SIG-M5 treated with dmso at 0.1 percent for 504 hours (cell line): Measurements from ENCODE around the gene MDC1.
A peak's percentile ranks its signal among the peaks of the same experiment; 100 is the strongest.
"Not testable (repeated sequence)": the region's sequence is repeated elsewhere in the genome, so short reads cannot be mapped to it uniquely, and the experiment has no call there.

Experiments
- DNase-seq: peaks from one replicate; lab custom pipeline; 2025; ENCODE audit not compliant: unreplicated experiment; lab: John Stamatoyannopoulos, UW

Gene MDC1, protein sequence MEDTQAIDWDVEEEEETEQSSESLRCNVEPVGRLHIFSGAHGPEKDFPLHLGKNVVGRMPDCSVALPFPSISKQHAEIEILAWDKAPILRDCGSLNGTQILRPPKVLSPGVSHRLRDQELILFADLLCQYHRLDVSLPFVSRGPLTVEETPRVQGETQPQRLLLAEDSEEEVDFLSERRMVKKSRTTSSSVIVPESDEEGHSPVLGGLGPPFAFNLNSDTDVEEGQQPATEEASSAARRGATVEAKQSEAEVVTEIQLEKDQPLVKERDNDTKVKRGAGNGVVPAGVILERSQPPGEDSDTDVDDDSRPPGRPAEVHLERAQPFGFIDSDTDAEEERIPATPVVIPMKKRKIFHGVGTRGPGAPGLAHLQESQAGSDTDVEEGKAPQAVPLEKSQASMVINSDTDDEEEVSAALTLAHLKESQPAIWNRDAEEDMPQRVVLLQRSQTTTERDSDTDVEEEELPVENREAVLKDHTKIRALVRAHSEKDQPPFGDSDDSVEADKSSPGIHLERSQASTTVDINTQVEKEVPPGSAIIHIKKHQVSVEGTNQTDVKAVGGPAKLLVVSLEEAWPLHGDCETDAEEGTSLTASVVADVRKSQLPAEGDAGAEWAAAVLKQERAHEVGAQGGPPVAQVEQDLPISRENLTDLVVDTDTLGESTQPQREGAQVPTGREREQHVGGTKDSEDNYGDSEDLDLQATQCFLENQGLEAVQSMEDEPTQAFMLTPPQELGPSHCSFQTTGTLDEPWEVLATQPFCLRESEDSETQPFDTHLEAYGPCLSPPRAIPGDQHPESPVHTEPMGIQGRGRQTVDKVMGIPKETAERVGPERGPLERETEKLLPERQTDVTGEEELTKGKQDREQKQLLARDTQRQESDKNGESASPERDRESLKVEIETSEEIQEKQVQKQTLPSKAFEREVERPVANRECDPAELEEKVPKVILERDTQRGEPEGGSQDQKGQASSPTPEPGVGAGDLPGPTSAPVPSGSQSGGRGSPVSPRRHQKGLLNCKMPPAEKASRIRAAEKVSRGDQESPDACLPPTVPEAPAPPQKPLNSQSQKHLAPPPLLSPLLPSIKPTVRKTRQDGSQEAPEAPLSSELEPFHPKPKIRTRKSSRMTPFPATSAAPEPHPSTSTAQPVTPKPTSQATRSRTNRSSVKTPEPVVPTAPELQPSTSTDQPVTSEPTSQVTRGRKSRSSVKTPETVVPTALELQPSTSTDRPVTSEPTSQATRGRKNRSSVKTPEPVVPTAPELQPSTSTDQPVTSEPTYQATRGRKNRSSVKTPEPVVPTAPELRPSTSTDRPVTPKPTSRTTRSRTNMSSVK (N-terminal part only)

DNA sequence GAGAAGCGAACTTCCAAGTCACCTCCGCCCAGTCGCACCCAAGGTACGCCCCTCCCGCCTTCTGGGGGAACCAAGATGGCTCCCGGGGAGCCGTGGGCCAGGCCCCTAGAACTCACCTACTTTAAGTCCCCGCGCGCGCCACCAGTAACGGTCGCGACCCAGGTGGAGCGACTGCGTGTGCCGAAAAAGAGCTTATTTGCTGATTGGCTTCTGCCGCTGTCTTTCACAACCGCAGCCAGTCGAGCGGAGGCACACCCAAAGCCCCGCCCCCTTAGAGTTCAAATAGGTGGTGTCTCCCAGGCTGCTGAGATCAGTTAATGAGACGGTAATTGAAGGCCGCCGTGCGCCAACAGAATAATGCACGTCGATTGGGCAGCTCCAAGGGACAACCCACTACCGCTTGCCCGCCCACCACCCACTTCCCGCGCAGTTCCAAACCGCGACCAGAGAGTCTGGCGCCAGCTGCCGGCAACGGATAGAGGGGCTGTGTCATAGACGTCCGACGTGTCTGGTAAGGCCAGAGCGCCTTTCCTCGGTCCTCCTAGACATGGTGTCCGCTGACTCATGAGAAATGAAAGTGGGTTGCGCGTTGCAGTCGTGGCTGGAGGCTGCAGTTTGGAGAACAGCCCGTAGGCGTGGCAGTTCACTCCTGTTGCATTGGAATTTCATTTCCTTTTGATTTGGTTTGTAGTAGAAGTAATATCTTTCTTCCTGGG, at the start of gene MDC1:
TSS of gene MDC1 (minus strand) at position 153 of the 716 bp plus-strand sequence. CDS start 2,106 bp downstream, outside the sequence.
- DNase-seq: peak; percentile 100

DNA sequence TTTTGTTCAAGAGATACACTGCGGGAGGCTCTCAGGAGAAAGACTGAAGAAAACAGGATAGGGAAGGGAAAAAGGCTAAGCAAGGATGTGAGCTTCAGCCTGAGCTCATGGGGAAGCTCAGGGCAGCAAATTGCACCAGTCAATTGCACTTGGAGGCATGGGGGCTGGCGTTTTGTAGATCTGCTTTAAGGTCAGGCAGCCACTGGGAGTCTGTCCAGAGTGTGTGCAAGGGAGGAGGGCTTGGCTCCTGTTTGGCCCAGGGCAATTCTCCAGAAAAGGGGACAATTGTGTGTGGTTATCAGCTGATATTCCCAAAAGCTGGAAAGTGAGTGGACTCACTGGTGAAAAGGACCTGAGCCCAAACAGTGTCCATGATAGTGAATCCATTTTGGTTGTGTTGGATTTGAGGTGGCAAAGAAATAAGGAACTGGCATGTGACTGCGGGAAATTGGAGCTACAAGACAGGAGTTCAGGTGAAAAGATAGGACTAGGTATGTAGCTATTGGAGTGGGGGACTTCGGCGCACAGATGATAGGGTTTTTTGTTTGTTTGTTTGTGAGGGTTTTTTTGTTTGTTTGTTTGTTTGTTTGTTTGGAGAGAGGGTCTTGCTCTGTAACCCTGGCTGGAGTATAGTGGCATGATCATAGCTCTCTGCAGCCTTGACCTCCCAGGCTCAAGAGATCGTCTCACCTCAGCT, 49.5 kb upstream of the MDC1 start:
- DNase-seq: no peak

DNA sequence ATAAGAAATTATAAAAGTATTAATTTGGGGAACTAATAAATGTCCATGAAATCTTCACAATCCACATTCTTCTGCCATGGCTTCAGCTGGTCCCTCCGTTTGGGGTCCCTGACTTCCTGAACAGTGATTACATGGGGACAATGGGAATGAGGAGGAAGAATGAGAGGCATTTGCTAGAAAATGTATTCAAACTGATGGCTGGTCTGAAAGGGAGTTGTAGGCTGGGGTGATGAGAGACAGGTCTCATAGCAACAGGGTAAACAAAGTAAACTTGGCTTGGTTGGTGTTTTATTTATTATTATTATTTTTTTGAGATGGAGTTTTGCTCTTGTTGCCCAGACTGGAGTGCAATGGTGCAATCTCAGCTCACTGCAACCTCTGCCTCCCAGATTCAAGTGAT, 48.4 kb upstream of the MDC1 start:
- DNase-seq: not testable (repeated sequence)

DNA sequence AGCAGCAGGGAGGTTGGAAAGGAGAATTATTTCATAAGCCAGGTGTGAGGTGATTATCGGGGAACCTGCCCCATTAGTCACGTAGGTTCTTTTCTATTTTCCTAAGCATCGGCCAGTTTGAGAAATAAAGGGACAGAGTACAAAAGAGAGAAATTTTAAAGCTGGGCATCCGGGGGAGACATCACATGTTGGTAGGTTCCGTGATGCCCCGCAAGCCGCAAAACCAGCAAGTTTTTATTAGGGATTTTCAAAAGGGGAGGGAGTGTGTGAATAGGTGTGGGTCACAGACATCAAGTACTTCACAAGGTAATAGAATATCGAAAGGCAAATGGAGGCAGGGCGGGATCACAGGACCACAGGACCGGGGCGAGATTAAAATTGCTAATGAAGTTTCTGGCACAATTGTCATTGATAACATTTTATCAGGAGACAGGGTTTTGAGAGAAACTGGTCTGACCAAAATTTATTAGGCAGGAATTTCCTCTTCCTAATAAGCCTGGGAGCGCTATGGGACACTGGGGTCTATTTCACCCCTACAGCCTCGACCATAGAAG, 47.5 kb upstream of the MDC1 start:
- DNase-seq: not testable (repeated sequence)

DNA sequence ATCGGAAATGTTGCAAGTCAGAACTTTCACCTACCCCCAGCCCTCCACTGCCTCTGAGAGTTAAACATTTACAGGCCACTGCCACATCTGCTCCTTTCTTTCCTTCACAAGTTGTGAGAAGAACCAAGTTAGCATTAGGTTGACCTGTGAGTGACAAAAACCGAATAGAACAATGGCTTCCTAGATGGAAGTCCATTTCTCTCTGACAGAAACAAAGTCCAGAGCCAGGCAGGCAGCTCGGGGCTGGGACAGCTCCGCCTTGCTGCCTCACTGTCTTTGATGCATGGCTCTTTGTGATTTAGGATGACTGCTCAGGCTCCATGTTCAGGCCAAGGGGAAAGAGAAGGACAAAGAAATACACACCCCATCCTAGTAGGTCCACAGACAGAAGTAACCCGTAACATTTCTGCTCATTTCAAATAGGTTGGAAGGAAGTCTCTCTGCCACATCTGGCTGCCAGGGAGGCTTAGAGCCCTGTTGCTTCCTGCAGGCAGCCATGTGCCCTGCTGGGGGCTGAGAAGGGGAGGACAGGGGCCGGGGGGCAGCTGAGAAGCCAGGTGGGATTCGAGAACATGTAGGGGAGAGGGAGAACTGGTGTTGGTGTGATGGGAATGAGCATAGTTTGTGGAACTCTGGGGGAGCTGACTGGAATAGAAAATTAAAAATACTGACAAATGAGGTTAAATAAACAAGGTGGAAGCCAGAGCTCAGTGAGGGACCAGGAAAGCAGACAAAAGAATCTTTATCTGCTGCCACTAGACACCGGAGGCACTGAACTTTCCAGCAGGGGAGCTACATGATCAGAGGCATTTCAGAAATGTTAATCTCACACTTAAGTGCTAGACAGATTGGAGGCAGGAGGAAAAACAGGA, 46.8 kb upstream of the MDC1 start:
- DNase-seq: no peak

DNA sequence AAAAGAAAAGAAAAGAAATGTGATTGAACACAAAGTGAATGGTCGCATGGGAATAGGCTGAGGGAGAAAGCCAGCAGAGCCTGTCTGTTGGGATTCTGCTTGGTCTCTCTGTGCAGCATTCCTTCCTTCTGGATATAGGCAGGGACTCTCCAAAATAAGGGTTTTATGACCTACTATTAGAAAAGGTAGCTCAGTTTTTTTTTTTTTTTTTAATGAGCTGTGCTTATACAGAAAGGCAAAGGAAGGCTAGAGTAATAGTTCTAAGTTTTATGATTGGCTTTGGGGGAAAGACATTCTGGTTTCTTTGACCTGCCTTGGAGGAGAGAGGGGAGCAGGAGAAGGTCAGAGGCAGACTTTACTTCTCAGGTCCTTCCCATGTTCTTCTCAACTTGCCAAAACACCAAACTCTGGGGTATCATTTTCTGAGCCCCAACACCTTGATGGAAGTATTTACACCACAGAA, 46.1 kb upstream of the MDC1 start:
- DNase-seq: no peak

DNA sequence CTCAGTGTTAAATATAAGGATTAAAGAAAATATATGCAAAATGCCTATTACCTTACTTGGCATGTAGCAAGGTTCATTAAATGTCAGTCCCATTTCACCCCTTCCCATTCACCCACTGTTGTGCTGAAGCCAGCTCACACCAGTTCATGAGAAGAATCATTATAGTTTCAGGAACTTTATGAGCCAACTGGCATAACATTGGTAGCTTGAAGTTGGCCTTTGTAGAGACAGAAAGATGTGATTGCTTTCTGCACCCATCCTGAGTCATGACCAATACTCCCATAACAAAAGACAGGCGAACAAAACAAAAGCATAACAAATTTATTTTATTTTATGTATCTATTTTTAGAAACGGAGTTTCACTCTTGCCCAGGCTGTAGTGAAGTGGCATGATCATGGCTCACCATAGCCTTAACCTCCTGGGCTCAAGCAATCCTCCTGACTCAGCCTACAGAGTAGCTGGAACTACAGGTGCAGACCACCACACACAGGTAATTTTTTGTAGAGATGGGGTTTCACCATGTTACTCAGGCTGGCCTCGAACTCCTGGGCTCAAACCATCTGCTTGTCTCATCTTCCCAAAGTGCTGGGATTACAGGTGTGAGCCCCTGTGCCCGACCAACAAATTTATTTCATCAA, 44.8 kb upstream of the MDC1 start:
- no peak for DNase-seq

DNA sequence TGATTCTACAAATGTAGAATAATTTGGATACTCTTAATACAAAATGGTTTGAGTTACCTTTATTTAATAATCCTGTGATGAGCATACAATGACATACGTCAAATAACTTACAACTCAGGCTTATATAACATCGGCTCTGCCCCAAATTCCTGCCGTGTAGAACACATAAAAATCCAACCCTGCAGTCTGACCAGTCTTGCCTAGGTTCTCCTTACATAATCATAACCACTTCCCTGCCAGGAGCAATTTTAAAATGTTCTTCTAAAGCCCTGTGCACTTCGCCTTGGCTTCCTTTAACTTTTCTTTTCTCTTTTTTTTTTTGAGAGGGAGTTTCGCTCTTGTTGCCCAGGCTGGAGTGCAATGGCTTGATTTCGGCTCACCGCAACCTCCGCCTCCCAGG, 43.5 kb upstream of the MDC1 start:
- DNase-seq: no peak

DNA sequence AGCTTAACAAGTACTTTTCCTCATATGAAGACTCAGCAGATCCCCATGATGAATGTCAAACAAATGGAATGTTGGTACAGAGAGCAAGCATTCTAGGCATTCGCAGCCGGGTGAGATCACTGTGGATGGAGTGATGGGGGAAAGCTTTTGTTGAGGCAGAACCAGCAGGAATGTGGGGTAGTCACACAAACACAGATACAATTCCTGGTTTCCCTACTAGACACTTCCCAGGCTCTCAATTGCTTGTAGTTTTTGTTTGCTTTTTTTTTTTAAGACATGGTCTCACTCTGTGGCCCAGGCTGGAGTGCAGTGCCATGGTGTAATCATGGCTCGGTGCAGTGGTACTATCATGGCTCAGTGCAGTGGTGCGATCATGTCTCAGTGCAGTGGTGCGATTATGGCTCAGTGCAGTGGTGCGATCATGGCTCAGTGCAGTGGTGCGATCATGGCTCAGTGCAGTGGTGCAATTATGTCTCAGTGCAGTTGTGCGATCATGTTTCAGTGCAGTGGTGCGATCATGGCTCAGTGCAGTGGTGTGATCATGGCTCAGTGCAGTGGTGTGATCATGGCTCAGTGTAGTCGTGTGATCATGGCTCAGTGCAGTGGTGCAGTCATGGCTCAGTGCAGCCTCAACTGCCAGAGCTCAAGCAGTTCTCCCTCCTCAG, 42.6 kb upstream of the MDC1 start:
- DNase-seq: no peak

DNA sequence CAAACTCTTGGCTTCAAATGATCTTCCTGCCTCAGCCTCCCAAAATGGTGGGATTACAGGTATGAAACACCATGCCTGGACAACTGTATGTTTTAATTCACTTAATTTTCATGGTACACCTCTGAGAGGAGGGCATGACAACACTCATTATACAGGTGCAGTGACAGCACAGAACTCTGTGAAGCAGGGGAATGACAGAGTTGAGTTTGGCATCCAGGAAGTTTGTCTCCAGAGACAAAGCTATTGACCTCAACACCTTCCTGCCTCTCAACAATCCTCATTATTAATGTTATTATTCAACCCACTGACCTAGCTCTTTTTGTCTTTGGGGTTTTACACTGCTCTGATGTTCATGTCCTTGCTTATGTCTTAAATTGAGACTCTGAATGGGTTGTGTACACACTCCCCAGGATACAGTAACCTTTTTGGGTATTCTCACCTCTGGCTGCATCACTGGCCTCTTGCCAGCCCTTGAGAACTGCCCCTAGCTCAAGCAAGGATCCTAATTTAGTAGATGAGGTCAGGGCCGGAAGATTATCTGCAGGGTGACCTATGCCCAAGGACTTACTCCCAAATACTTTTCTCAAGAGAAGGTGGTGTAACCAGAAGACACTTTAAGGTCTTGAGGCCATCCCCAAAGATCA, 40.3 kb upstream of the MDC1 start:
- no peak for DNase-seq

DNA sequence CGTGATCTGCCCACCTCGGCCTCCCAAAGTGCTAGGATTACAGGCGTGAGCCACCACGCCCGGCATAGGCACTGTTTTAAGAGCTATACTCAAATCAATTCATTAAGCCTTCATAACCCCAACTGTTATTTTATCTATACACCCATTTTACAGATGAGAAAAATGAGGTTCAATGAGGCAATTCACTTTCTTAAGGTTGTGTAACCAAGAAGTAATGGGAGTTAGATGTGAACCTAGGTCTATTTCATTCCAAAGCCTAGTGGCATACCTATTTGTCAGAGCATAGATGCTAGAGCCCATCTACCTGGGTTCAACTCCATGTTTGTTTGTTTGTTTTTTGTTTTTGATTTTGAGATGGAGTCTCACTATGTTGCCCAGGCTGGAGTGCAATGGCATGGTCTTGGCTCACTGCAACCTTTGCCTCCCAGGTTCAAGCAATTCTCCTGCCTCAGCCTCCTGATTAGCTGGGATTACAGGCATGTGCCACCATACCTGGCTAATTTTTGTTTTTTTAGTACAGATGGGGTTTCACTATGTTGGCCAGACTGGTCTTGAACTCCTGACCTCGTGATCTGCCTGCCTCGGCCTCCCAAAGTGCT, 39.4 kb upstream of the MDC1 start:
- not testable (repeated sequence) for DNase-seq

DNA sequence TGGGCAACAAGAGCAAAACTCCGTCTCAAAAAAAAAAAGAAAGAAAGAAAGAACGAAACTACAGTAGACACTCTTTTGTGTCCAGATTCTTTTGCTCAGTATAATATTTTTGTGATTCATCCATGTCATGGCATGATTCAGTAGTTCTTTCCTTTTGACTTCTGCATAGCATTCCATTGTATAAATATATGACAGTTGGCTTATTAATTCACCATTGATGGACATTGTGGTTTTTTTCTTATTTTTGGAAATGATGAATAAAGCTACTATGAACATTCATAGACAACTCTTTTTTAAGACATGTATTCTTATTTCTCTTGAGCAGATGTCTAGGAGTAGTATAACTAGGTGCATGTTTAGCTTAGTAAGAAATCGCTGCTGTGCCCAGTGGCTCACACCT, 37.5 kb upstream of the MDC1 start:
- no peak for DNase-seq

DNA sequence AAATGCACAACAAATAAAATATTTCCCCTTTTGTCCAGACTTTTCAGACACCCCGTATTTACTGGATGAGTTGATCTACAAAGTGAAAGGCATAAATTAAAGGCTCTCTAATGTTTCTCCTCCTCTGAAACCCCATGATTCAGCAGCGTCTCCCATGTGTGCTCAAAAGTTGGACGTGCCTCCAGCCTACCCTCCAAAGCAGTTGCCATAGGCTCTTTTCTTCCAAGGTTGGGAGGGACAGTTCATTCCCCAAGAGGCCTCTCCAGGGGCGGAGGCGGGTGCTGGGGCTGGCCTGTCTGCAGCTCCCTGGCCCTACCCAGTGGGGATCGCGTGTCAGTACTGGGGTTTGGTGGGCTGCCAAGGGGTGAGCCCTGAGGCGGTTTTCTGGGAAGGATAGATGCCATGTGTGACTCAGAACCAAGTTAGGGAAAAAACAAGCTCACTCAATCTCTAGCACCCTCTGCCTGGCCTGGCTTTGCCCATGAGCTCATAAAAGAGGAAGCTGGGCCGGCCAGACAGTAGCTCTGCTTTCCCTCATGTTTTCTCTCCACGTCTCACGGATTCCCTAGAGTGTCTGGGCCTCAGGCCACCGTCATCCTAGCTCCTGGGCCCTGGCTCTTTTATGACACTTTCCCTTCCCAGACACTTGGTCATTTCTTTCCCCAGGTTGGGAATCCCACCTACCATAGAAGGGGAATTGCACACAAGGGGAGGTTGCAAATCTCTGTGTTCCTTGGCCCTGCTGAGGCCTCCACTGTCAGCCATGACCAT, 35.3 kb upstream of the MDC1 start:
- peak; percentile 56 for DNase-seq

DNA sequence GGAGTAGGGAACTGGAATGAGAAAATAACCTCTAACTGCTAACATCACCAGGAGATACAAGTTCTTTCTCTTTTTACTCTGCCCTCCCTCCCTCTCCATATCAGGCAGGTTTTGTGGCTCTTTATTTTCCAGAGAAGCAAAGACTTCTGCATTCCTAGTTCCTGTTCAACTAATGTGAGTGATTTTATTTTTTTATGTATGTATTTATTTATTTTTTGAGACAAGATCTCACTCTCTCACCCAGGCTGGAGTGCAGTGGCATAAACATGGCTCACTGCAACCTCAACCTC, 33.2 kb upstream of the MDC1 start:
- no peak for DNase-seq

DNA sequence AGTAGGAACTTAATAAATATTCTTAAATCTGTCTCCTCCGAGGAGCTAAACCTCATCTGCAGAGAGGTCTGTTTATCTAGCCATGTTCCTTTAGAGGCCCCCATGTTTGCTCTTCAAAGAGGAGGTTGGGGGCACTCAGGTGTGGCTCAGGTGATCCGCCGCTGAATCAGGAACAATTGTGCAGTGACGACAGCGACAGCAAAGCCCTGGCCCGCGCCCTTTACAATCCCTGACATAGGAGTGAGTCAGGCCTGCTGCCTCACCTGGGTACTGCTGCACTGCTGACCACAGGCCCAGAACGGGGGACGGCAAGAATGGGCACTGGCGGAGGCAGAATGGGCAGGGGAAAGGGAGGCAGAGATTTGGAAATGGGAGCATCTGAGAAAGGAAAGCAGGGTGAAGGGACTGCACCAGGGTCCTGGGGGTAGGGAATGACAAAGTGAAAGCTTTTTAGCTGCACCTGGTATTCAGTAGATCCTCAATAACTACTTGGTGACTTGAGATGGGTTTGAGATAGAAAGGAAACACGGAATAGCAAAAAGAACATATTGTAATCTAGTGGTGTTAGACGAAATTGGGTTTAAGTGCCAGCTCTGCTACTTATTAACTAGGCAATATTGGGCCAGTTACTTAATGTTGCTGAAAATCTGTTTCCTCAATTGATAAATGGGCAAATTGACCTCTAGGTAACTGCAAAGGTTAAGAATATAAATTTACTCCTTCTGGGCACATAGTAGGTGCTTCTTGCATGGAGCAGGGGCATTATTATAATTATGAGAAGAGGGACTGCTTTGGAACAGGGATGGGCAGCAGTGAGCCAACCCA, 32.7 kb upstream of the MDC1 start:
- no peak for DNase-seq
